ENCODE results near the gene FADS6. TPM values are rescaled to one million over a fixed set of nuclear protein-coding genes. Genes with fewer than 3 reads are reported as not detected.
A peak's percentile ranks its signal among the peaks of the same experiment; 100 is the strongest.

Gene FADS6
- total RNA-seq, 2 donors from 2014 or later, result not detected

DNA sequence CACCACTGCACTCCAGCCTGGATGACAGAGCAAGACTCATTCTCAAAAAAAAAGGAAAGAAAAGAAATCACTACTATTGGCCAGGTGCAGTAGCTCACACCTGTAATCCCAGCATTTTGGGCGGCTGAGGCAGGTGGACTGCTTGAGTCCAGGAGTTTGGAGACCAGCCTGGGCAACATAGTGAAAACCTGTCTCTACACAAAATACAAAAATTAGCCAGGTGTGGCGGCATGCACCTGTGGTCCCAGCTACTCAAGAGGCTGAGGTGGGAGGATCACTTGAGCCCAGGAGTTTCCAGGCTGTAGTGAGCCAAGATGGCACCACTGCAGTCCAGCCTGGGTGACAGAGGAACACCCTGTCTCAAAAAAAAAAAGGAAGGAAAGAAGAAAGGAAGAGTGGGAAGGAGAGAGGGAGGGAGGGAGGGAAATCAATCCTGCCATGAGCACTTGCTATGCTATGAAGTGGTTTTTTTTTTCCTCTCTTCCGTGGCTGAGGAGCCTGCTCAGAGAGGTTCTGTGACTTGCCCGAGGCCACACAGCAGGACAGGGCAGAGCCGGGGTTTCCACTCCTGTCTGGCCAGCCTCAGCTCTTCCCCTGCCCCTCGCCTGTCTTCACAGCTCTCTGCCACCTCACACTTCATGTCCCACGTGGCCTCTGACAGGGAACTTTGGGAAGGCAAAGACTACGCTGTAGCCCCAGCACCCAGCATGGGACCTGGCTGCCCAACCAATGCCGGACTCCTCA, 44.6 kb downstream of the FADS6 start:
- Histone ChIP-seq H3K36me3 (no peaks in the 10 kb centered on the region), H3K4me3 (no peak overlapping the region), H3K4me1 (replicated peaks) (no peaks in the 10 kb centered on the region), H3K27me3 (replicated peaks; ENCODE audit: insufficient read depth) (peaks cover 7% of the 10 kb centered on the region), H3K27ac (no peak overlapping the region), H3K9me3 (no peaks in the 10 kb centered on the region)
- 58% methylated on average over 9 of the region's 9 CpGs for WGBS
- intact Hi-C loops (cut with DNase I), result no loop called here
- DNase-seq (ENCODE audit: low spot score), result no peak
- TF ChIP-seq, protein P1, sequence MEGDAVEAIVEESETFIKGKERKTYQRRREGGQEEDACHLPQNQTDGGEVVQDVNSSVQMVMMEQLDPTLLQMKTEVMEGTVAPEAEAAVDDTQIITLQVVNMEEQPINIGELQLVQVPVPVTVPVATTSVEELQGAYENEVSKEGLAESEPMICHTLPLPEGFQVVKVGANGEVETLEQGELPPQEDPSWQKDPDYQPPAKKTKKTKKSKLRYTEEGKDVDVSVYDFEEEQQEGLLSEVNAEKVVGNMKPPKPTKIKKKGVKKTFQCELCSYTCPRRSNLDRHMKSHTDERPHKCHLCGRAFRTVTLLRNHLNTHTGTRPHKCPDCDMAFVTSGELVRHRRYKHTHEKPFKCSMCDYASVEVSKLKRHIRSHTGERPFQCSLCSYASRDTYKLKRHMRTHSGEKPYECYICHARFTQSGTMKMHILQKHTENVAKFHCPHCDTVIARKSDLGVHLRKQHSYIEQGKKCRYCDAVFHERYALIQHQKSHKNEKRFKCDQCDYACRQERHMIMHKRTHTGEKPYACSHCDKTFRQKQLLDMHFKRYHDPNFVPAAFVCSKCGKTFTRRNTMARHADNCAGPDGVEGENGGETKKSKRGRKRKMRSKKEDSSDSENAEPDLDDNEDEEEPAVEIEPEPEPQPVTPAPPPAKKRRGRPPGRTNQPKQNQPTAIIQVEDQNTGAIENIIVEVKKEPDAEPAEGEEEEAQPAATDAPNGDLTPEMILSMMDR (IDR thresholded peaks at IDR 0.05), result no peak
- TF ChIP-seq POLR2AphosphoS5 (IDR thresholded peaks at IDR 0.05), result no peak
- no peak for TF ChIP-seq POLR2A (IDR thresholded peaks at IDR 0.05)

DNA sequence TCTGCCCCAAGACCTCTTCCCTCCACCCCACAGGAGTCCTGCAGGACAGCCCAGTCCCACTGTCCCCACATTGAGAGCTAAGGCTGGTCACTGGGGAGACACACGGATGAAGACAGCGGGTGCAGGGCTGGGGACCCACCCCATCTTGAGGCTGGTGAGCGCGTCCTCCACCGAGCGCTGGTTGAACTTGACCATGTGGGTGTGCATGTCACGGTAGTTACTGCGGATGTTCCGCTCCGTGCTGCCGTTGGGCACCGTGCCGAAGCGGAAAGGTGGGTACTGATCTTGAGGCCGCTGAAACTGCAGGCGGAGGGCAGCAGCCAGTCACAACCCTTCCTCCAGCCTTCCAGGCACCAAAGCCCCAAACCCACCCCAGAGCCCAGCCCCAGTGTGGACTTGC, 46.8 kb downstream of the FADS6 start:
- no peaks in the 10 kb centered on the region for H3K27me3 ChIP-seq (replicated peaks; ENCODE audit: insufficient read depth)
- 94% methylated on average over 16 of the region's 16 CpGs for WGBS
- no peak for DNase-seq (ENCODE audit: low spot score)
- no peak overlapping the region for H3K4me3 ChIP-seq
- TF ChIP-seq POLR2A (IDR thresholded peaks at IDR 0.05), result no peak
- no peak for TF ChIP-seq POLR2AphosphoS5 (IDR thresholded peaks at IDR 0.05)
- TF ChIP-seq, protein P1 (IDR thresholded peaks at IDR 0.05), result no peak
- no peaks in the 10 kb centered on the region for H3K9me3 ChIP-seq
- no peaks in the 10 kb centered on the region for H3K36me3 ChIP-seq
- H3K4me1 ChIP-seq (replicated peaks), result no peaks in the 10 kb centered on the region
- H3K27ac ChIP-seq, result no peak overlapping the region
- intact Hi-C loops (cut with DNase I), result no loop called here

GRCh38 chr17:74843352-74843627, 50.1 kb downstream of the FADS6 start:
- peak overlapping the region in 1 of 2 donors; percentile 30 for H3K4me3 ChIP-seq
- no peaks in the 10 kb centered on the region for H3K36me3 ChIP-seq
- no peaks in the 10 kb centered on the region for H3K4me1 ChIP-seq (replicated peaks)
- no peaks in the 10 kb centered on the region for H3K27me3 ChIP-seq (replicated peaks; ENCODE audit: insufficient read depth)
- intact Hi-C loops (cut with DNase I), result no loop called here
- H3K27ac ChIP-seq, result no peak overlapping the region
- WGBS, result 29% methylated on average over 26 of the region's 26 CpGs
- DNase-seq (ENCODE audit: low spot score), result no peak
- TF ChIP-seq, protein P1 (IDR thresholded peaks at IDR 0.05), result no peak
- TF ChIP-seq POLR2AphosphoS5 (IDR thresholded peaks at IDR 0.05) (no peak), POLR2A (IDR thresholded peaks at IDR 0.05) (no peak)
- H3K9me3 ChIP-seq, result no peaks in the 10 kb centered on the region

GRCh38 chr17:74842599-74843351, 50.7 kb downstream of the FADS6 start:
- Histone ChIP-seq H3K27me3 (replicated peaks; ENCODE audit: insufficient read depth) (no peaks in the 10 kb centered on the region), H3K9me3 (no peaks in the 10 kb centered on the region), H3K27ac (no peak overlapping the region), H3K36me3 (no peaks in the 10 kb centered on the region), H3K4me3 (peak overlapping the region; percentile 19 to 30), H3K4me1 (replicated peaks) (no peaks in the 10 kb centered on the region)
- TF ChIP-seq, protein P1 (IDR thresholded peaks at IDR 0.05), result peak; percentile 25 to 72 (median 49)
- TF ChIP-seq POLR2AphosphoS5 (IDR thresholded peaks at IDR 0.05), result no peak
- no peak for TF ChIP-seq POLR2A (IDR thresholded peaks at IDR 0.05)
- peak; percentile 35 for DNase-seq (ENCODE audit: low spot score)
- intact Hi-C loops (cut with DNase I), result no loop called here
- under 1% methylated on average over 43 of the region's 88 CpGs for WGBS

Measured in prostate gland (tissue), 2 donors.